ENCODE results near the gene RPS6KA2.

DNA sequence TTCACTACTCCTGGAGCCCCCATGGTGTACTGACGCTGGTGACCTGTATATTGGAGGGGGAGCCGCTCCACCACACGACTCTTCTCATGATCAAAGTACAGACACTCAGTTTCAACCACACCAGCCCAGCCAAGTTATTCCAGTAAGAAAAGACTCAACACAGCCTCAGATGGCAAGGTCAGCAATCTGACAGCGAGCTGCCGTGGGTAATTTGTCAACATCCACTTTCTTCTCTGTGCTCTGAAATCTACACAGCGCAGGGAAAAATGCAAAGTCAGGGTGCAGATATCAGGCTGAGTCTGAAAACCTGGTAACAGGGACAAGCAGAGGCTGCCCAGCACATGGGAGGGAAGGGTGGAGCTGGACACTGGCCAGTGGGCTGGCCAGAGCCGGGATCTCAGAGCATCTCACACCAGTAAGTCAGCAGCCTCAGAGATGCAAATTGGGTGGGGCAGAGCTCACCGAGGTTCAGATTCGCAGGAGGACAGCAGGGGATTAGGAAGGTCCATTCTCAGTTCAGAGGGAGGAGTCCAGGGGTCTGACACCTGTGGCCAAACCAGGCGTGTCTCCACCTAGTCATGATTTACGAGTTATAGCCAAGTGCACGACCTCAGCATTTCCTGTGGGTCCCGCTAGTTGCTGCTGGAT, 44.5 kb upstream of the RPS6KA2 start:
- TF ChIP-seq POLR2A (IDR thresholded peaks at IDR 0.05): no peak
- TF ChIP-seq, protein P1, sequence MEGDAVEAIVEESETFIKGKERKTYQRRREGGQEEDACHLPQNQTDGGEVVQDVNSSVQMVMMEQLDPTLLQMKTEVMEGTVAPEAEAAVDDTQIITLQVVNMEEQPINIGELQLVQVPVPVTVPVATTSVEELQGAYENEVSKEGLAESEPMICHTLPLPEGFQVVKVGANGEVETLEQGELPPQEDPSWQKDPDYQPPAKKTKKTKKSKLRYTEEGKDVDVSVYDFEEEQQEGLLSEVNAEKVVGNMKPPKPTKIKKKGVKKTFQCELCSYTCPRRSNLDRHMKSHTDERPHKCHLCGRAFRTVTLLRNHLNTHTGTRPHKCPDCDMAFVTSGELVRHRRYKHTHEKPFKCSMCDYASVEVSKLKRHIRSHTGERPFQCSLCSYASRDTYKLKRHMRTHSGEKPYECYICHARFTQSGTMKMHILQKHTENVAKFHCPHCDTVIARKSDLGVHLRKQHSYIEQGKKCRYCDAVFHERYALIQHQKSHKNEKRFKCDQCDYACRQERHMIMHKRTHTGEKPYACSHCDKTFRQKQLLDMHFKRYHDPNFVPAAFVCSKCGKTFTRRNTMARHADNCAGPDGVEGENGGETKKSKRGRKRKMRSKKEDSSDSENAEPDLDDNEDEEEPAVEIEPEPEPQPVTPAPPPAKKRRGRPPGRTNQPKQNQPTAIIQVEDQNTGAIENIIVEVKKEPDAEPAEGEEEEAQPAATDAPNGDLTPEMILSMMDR (IDR thresholded peaks at IDR 0.05): no peak

Measured in breast epithelium (tissue), 3 donors.